HG02642 (cell line): ENCODE results near the gene KCNMB2.
A peak's percentile ranks its signal among the peaks of the same experiment; 100 is the strongest.

Source experiments
- ATAC-seq: cut with Tn5 transposase; IDR thresholded peaks from one replicate; pipeline ENCODE4 v1.9.1; 2021; ENCODE audit warnings: mild to moderate bottlenecking; ENCODE audit not compliant: unreplicated experiment, poor library complexity

The KCNMB2 gene

DNA sequence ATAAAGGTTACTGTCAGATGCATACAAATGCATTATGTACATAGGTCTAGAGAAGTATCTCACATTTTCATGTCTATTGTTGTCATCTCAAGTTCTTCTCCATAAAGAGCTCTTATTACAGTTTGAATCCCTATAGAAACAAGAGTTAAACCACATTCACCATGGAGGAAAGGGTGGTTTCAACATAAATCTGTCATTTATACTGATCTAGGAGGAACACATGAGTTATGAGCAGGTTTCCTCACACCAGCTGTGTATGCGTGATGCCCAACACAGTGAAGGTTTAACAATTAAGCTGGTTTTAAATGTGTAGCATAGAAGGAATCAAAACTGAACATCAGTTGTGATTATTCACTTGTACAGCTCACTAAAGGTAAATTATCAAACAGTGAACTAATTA is 251.7 kb downstream of the KCNMB2 start:
- no peak for ATAC-seq

DNA sequence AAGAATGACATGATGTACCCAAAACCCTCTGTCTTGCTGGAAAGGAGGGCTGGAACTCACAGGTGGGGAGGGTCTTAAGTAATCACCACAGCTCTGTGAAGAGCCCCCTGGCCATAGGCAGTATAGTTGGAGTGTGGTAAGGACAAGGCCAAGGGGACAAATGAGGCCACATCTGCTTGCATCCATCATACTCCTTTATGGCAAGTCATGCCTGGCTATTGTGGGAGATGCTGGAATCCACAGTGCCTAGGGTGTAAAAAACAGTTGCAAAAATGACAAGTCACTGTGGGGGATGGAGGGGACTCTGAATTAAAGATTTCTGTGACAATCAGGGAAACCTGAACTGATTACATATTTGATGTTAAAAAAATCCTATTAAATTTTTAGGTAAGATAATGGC is 258.5 kb downstream of the KCNMB2 start:
- ATAC-seq: no peak

DNA sequence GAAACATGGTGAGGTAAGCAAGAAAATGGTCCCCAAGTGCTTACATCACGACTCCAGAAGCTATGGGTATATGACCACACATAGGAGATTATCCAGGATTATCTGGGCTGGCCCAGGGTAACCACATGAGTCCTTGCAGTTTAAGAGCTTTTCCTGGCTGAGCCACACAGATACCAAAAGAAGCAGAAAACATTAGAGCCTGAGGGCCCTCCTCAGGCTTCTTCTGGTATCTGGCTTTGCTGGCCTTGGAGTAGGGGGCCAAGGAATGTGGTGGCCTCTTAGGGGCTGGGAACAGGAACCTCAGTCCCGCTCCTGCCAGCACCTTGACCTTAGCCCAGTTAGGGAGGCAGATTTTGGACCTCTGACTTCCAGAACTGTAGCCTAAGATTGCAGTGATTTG is 259.1 kb downstream of the KCNMB2 start:
- no peak for ATAC-seq

DNA sequence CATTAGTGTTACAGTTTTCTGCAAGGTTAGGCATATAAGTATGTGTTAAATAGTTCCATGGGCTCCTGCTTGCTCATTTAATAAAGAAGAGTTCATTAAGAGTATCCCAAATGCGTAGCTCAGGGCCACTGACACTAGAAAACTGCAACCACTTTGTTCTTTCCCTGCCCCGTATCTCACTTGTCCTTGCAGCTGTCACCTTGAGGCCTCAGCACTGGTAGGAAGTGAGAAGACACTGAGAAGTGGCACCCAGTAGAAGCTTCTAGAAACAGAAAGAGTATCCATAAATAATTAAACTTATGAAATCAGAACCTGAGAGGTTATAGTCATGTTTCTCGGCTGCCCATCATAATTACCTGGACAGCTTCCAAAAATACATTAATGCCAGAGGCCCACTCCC is 266.0 kb downstream of the KCNMB2 start:
- ATAC-seq: peak; percentile 57

DNA sequence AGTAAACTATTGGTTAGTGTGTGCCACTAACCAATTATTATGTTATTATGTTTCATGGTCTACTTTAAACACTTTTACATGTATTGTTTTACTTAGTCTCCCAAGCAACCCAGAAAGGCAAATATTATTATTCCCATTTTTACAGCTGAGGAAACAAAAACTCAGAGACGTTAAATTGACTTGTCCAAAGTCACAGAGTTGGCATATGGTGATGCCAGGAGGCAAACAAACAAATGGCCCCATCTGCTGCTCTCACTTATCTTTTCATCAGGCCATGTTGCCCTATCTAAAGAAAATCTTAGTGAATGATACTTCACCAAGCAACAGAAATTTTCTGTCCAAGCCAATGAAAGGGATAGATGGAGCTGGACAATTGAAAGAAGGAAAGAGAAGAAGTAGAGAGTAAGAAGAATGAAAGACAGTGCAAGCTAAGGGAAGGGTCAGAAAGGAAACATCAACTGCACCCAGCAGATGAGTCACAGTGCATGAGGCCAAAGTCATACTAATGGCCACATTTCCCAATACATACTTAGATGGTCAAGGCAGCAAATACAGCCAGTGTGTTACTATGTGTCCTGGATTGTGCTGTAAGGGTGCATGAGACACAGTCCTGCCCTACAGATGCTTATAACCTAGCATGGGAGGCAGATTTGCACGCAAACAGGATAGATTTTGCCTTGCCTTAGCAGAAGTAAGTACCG is 266.9 kb downstream of the KCNMB2 start:
- ATAC-seq: no peak

DNA sequence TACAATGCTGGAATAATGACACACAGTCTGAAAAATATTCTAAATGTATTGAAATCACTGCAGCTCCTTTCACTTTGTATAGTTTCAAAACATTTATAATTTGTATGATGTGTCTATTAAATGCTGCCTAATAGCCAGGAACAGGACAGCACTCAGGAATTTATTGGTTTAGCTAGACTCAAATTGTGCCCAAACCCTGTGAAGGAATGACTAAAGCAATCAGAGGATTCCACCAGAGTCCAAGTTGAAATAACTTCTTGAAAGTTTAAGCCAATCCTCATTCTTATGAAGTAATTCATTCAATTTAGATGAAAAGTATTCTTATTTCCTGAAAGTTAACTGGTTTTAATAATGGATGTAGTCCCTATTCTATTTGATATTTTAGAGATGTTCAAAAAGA is 268.4 kb downstream of the KCNMB2 start:
- ATAC-seq: no peak

DNA sequence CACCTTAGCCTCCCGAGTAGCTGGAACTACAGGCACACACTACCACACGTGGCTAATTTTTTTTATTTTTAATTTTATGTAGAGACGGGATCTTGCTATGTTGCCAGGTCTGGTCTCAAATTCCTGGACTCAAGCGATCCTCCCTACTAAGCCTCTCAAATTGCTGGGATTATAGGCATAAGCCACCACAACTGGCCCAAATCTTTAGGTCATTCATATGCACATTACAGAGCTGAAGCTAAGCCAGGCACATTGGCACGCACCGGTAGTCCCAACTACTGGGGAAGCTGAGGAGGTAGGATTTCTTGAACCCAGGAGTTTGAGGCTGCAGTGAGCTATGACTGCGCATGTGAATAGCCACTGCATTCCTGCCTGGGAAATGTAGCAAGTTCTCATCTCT is 269.5 kb downstream of the KCNMB2 start:
- ATAC-seq: no peak

DNA sequence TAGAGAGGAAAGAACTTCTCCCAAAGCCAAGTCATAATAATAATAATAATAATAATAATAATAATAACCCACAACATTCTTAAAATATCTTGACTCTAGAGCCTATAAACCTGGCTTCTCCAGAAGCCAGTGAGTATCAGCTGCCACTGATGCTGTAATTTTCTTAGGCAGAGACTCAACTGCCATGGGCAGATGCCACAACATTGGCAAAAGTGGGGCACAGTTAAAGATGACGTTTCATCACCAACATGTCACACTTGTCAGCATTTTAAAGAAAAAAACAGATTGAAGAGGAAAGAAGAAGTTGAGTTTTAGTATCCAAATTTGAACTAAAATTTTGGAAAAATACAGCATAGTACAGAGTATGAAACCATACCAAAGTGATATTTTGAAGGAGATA is 270.4 kb downstream of the KCNMB2 start:
- ATAC-seq: no peak

DNA sequence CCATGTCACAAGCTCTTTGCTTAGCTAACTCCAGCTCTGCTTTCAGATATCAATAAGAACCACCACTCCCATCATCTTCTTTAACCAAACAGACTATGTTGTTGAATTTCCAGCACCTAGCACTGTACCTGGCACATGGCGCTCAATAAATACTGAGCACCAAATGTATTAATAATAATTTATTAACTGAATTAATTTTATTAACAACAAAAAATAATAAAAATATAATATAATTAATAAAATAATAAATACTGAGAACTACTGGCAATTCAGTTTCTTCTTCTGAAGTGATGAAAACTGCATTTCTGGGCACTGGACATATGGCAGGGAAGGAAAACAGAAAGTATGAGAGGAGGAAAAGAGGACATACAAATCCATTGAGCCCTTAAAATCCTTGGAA is 271.5 kb downstream of the KCNMB2 start:
- ATAC-seq: no peak

DNA sequence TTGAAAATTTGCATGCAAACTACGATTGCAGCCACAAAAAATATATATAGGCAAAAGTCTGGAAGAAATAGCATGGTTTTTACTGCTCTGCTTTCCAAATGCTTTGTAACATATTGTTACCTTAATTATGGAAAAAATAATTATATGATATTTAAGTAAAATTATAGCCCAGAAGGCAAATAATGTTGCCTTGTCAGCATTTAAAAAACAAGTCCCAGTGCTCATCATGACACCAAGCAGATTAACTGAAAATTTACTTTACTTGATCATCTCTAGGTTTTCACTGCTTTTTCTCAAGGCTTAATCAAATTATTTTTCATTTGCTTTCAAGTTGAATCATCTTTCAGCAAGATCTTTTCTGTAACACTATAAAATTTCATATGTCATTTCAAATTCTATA is 272.5 kb downstream of the KCNMB2 start:
- ATAC-seq: no peak

DNA sequence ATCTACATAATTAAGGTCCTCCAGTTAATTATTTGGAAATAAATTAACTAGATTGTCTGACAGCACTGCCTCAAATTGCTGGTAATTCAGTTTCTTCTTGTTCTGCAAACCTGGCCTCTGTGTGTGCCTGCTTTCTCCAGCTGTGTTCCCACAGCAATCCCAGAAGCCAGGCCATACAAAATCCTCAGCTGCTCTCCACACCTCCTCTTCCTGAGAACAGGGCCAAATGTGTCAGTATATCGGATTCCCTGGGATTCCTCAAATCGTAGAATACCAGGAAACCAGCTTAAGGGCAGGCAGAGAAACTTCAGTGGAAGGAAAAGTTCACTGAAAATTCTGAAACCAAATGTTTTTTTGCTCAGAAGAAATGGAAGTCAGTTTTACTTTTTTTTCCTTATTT is 273.9 kb downstream of the KCNMB2 start:
- no peak for ATAC-seq

DNA sequence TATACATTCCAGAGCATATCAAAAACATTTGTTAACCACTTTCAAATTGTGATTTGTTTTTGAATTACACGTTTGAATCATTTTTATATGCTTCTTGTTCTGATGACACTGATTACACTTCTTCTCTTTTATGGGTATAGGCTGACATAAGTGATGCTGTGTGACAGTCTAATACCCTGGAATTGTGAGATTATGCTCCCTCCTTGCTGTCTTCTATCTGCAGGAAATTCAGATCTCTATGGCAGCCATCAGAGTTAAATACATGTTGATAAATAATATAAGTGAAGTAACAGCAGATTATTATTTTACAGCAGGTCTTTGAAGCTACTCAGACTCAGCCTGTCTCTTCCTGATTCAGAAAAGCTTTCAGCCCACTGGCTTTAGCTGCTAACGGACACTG is 286.5 kb downstream of the KCNMB2 start:
- no peak for ATAC-seq

DNA sequence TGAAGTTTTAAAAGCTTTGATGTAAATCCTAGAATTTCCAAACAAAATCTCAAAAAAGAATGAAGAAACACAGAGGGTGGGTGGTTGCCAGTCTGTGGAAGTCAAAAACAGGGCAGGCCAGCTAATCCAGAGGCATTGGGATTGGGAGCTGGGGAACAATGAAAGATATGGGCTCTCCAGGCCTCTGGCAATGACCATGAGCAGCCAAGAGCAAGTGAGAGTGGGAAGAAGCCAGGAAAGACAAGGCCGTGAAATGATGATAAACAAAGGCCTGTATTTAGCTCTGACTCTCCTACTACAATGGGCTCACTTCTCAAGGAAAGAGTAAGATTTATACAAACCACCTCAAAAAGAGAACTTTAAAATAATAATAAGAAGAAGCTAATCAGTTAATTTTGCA is 286.9 kb downstream of the KCNMB2 start:
- no peak for ATAC-seq

DNA sequence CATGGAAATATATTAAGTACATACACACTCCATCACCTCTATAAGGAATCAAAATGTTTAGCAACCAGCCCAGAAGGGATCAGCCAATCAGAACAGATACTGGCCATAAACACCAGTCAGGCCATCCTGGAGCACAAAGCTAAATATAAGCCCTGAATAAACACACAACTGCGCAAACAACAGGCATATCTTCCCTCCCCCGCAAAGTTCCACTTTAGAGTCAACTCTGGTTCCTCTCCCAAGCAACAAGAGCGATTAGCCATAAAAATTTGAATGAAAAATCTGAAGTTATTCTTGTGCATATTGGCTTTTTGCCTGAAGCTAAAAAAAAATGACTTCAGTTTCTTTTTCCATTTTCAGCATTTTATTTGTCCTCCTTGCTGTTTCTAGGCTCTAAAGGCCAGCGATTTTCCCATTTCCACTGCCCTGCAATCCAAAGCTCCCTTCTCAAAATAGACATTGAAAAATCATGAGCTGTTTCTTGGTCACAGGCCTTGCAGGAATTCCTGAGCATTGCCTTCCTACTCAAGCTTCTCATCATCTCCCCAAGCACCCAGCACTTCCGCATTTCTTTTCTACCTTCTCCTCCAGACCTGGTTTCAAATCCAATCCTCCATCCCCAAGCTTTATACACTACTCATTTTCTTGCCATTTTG is 287.5 kb downstream of the KCNMB2 start:
- ATAC-seq: no peak

DNA sequence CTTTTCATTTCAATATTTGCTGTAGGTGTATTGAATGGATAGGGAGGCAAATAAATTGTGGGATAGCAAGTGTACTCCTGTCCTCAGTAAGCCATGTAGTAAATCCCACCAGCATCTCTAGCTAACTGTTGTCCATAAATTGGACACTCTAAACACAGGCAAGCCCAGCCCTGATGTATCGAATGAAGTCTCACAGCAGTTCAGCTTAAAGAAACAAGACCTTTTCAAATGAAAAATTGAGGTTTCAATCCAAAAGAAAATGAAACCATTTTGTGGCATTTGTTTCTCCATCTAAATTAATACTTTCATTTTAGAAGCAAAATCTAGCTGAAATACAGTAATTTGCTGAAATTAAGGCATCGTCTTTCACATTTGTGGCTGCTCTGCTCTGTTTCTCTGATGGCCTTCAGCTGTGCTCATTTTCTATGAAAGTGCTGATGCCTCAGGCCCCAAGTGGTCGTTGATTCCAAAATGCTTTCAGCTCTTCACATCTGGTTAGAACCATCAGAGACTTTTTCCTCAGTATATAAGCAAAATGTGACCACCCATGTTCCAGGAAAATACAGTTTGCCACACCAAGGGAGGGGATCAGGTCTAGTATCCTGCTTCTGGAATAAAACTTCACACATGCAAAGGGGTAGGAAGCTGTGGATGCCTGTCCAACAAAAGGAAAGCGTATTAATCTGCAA is 290.3 kb downstream of the KCNMB2 start:
- ATAC-seq: no peak

DNA sequence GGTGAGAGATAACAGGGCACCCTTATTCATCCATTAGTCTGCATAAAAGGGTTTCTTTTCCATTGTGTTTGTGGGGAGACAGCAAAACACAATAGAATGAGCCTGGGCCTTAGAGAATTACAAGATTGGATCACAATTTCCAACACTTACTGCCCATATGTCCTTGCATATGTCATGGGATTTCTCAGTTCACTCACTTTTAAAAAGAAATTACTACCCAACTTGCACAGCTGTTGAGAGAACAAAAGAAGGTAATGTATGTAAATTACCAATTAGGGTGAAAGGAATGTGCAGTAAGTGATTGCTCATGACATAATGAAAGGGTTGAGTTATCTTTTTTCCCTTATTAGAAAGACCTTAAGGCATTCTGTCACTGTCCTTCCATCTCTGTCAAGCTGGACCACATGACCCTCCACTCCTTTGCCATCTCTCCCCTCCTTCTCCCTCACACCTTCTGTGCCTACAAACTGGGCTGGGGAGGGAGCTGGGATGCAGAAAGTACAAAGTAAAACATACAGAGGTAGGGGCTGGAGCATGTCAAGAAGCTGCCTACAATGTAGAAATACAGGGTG is 291.1 kb downstream of the KCNMB2 start:
- no peak for ATAC-seq

DNA sequence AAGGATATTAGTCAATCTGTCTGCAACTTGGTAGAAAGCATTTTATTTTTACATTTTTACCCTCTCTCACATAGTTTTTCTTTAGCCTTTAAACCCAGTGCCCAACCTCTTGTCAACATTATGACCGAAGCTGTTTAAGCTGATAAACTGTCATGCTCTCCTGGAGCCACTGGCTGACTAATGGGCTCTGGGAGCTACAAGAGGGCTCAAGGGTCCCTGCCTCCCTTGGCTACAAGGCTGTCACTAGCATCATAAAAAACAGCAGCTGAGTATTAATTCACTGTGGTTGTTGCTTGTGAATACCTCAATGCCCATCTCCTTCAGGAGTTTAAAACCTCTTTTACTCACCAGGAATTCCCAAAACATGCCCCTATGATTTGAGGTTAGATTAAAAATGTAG is 297.5 kb downstream of the KCNMB2 start:
- no peak for ATAC-seq

DNA sequence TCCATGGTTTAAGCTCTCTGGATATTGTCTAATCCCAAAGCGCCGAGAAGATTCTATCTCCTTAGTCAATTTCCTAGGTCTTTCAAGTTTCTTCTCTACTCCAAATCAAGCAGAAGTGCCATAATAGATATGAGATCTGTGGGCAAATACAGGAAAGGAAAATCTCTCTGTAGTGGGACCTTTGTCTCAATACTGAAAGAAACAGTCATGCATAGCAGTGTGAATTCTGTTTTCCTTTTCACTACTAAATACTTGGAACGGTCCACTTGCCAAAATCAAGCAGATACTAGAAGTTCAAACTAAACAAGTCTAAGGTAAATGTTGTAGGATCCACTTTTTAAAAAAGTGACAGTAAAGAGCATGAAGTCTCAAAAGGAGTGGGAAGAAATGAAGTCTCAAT is 298.8 kb downstream of the KCNMB2 start:
- ATAC-seq: no peak

DNA sequence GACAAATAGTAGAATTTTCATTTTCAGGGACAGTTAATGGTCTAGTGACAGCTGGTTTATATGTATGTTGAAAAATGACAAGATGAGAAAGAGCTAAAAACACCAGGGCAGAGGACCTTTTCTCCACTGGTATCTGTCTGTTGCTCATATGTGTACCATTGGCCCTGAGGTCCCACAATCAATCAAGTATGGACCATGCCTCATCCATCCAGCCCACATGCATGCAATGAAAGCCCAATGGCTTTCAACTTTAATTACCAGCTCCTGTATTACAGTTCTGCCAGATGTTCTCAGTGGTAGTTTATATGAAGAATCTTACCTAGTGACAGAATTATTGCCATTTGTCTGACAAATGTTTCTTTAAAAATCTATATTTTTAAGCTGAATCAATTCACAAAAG is 301.3 kb downstream of the KCNMB2 start:
- ATAC-seq: no peak

DNA sequence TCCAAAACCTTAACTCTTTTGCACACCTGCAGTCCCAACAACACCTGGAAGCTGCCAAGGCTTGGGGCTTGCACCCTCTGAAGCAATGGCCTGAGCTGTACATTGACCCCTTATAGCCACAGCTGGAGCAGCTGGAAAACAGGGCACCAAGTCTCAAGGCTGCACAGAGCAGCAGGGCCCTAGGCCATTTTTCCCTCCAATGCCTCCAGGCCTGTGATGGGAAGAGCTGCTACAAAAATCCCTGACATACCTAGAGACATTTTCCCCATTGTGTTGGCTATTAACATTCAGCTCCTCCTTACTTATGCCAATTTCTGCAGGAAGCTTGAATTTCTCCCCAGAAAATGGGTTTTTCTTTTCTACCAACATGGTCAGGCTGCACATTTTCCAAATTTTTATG is 304.4 kb downstream of the KCNMB2 start:
- no peak for ATAC-seq

DNA sequence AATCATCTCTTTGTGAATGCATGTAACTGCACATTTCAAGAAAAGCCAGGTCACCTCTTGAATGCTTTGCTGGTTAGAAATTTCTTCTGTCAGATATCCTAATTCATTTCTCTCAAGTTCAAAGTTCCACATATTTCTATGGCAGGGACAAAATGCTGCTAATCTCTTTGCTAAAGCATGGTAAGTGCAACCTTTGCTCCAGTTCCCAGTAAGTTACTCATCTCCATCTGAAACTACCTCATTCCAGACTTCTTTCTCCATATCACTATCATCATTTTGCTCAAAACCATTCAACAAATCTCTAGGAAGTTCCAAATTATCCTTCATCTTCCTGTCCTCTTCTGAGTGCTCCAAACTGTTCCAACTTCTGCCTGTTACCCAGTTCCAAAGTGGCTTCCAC is 304.8 kb downstream of the KCNMB2 start:
- ATAC-seq: no peak
